SK-N-MC (cell line): ENCODE results near the gene NLRP6.

Source experiments
- EZH2 ChIP-seq: fragments of 200-600 bp; sonication (generic); IDR thresholded peaks from one replicate; pipeline ENCODE4 v1.6.1; 2017; ENCODE audit warnings: antibody characterized with exemption
- FOXP2 ChIP-seq: optimal IDR thresholded peaks from 2 replicates; pipeline ENCODE3; 2011; ENCODE audit warnings: mild to moderate bottlenecking, moderate library complexity; ENCODE audit not compliant: insufficient read depth; ENCODE audit errors: extremely low read length, control extremely low read depth
- POLR2AphosphoS5 ChIP-seq: IDR thresholded peaks from 2 replicates; pipeline ENCODE4 v1.6.1; 2012; ENCODE audit warnings: mild to moderate bottlenecking, low read depth, low read length, borderline replicate concordance

DNA sequence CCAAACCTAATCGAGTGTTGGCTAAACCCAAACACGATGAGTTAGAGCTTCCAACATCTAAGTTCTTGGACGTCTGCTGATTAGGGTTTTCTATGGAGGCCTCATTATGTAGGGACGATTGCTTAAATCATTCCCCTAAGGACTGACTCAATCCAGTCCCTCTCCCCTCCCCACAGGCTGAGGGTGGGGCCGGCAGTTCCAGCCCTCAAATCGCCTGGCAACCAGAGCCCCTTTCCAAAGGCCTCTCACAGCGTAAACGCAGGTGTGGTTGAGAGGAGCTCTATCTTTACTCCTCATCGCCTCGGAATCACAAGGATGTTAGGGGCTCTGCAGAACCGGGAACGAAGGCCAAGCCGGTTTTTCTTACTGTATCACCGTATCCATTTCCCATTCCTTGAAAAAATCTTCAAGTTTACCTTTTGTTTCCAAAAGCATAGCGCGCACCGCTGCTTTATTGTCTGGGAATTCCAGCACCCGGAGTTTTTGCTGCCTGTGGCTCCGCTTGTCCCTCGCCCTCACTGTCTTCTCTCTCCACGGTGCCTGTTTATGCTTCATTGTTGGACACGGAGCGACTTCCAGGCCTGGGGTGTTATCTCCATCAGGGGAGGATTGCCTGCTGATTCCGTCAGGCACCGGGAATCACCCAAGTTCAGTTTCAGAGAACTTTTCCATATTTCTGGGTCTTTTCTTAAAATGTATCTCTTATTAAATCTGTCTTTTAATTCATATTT lies 56.2 kb downstream of the NLRP6 start:
- TF ChIP-seq EZH2 (no peak), FOXP2 (no peak), POLR2AphosphoS5 (no peak)
